HG03439 (cell line): Measurements from ENCODE around the gene NR5A1.

Experiments used
- ATAC-seq: cut with Tn5 transposase; IDR thresholded peaks from one replicate; pipeline ENCODE4 v1.9.1; 2021; ENCODE audit warnings: mild to moderate bottlenecking, moderate library complexity; ENCODE audit not compliant: unreplicated experiment

NR5A1 gene

GRCh38 chr9:124444166-124444565, 63.0 kb downstream of the NR5A1 start:
- no peak for ATAC-seq

GRCh38 chr9:124443625-124444024, 63.6 kb downstream of the NR5A1 start:
- no peak for ATAC-seq

GRCh38 chr9:124442826-124443225, 64.4 kb downstream of the NR5A1 start:
- no peak for ATAC-seq

GRCh38 chr9:124442379-124442778, 64.8 kb downstream of the NR5A1 start:
- ATAC-seq = no peak

GRCh38 chr9:124441291-124441690, 65.9 kb downstream of the NR5A1 start:
- no peak for ATAC-seq

GRCh38 chr9:124440786-124441185, 66.4 kb downstream of the NR5A1 start:
- ATAC-seq = no peak

- no peak for ATAC-seq
These were observed 67.4 kb downstream of the NR5A1 start for GRCh38 chr9:124439686-124440243.

GRCh38 chr9:124439086-124439485, 68.1 kb downstream of the NR5A1 start:
- no peak for ATAC-seq

- no peak for ATAC-seq
These were observed 69.1 kb downstream of the NR5A1 start for GRCh38 chr9:124438091-124438490.

GRCh38 chr9:124437086-124437485, 70.1 kb downstream of the NR5A1 start:
- no peak for ATAC-seq

GRCh38 chr9:124436320-124436719, 70.9 kb downstream of the NR5A1 start:
- no peak for ATAC-seq
